Endodermal cell (in vitro differentiated cells): ENCODE results near the gene SH3PXD2A. TPM values are rescaled to one million over a fixed set of nuclear protein-coding genes. Genes with fewer than 3 reads are reported as not detected.

Experiments used
- DNase-seq: peaks from one replicate; pipeline ENCODE4 v3.0.0-alpha.2; 2017
- H3K27ac ChIP-seq: 2 replicates; pipeline ENCODE4 v1.5.1; 2013; ENCODE audit warnings: mild to moderate bottlenecking, low read depth, low read length, moderate library complexity
- H3K27me3 ChIP-seq: 2 replicates; pipeline ENCODE4 v1.6.1; 2013; ENCODE audit warnings: mild to moderate bottlenecking, low read length, moderate library complexity; ENCODE audit not compliant: insufficient read depth, control insufficient read depth, poor library complexity, severe bottlenecking
- H3K36me3 ChIP-seq: 2 replicates; pipeline ENCODE4 v1.7.0; 2013; ENCODE audit warnings: mild to moderate bottlenecking, low read length, moderate library complexity; ENCODE audit not compliant: control insufficient read depth, insufficient read depth
- H3K4me1 ChIP-seq: one replicate; pipeline ENCODE4 v1.7.0; 2013; ENCODE audit warnings: low read length; ENCODE audit not compliant: control insufficient read depth, insufficient read depth
- H3K4me3 ChIP-seq: 2 replicates; pipeline ENCODE4 v1.5.1; 2013; ENCODE audit warnings: mild to moderate bottlenecking, low read length, moderate library complexity
- H3K9ac ChIP-seq: 2 replicates; pipeline ENCODE4 v1.6.1; 2013; ENCODE audit warnings: mild to moderate bottlenecking, low read length, moderate library complexity; ENCODE audit not compliant: poor library complexity, severe bottlenecking; ENCODE audit errors: extremely low read depth
- H3K9me3 ChIP-seq: 2 replicates; pipeline ENCODE4 v1.6.1; 2013; ENCODE audit warnings: mild to moderate bottlenecking, low read length, moderate library complexity; ENCODE audit not compliant: control insufficient read depth
- H3K27ac Mint-ChIP-seq: 2 replicates; pipeline ENCODE4 v1.8.0; 2020; ENCODE audit warnings: mixed read lengths
- H3K27me3 Mint-ChIP-seq: 2 replicates; pipeline ENCODE4 v1.8.0; 2021; ENCODE audit warnings: mild to moderate bottlenecking, mixed read lengths; ENCODE audit not compliant: insufficient read depth
- H3K36me3 Mint-ChIP-seq: 2 replicates; pipeline ENCODE4 v1.8.0; 2020; ENCODE audit warnings: low read depth, mixed read lengths
- H3K4me1 Mint-ChIP-seq: 2 replicates; pipeline ENCODE4 v1.8.0; 2020; ENCODE audit warnings: mixed read lengths
- H3K4me3 Mint-ChIP-seq: 2 replicates; pipeline ENCODE4 v1.8.0; 2020; ENCODE audit warnings: mild to moderate bottlenecking, moderate library complexity, mixed read lengths
- H3K9me3 Mint-ChIP-seq: 2 replicates; pipeline ENCODE4 v1.8.0; 2020; ENCODE audit warnings: mild to moderate bottlenecking, mixed read lengths
- WGBS, 2 experiments: methylation state at CpG; one replicate each; pipeline versions ENCODE4 v1.1.5 to v1.1.7; 2013; ENCODE audit warnings: missing lambda C conversion rate in 2 of 2, mixed read lengths in 1 of 2; ENCODE audit not compliant: insufficient coverage in 1 of 2, insufficient read length in 1 of 2; 5-methylcytosine and 5-hydroxymethylcytosine counted together
- total RNA-seq, 2 donors: library from RNA; stranded (reverse); fragmentation: NEBNext Ultra II Directional in 1 of 2; extraction: Animal tissue kit (Norgen Biotek cat#: 25700) in 1 of 2; gene quantifications; 2 replicates in 1 of 2; 3 replicates in 1 of 2; pipeline ENCODE4 v1.2.1, GENCODE V29; 2021
- TF ChIP-seq, protein P1 (sequence below): fragments of 200-600 bp; sonication (generic); conservative IDR thresholded peaks from 2 replicates; pipeline ENCODE4 v1.5.0; 2021; ENCODE audit warnings: antibody characterized with exemption, mild to moderate bottlenecking

SH3PXD2A gene
- total RNA-seq, 2 donors from 2014 or later: 15.7 to 22.6 TPM

DNA sequence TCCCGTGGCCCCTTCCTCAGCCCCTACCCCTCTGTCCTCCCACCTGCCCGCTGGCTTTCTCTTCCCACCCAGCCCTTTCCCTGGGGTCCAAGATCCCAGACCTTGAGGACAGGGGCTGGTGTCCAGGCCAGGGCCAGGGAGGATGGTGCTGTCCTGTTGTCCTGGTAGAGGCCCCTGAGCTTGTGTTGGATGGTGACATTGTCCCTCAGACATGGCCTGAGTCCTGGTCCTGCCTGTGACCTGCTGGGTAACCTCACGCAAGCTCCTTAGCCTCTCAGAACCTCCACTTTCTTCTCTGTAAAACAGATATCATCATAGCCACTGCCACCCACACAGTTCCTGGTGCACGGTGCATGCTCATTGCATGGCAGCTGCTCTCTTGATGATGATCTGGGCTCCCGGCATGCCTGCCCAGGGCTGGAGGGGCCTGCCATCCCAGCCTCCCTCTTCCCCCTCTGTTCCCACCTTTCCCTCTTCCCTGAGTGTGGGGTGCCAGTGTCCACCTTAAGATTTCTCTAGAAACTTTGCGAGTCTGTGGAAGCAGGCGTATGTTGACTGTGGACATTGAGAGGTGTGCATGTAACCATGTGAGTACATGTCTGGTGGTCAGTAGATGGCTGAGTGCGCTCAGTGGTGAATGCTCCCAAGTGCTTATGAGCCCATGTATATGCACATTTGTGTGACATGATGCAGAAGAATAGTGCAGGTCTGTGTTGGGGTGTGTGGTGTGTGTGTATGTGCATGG, 301.5 kb downstream of the SH3PXD2A start:
- no peak overlapping the region for H3K4me3 Mint-ChIP-seq
- H3K36me3 ChIP-seq: no peaks in the 10 kb centered on the region
- TF ChIP-seq, protein P1, sequence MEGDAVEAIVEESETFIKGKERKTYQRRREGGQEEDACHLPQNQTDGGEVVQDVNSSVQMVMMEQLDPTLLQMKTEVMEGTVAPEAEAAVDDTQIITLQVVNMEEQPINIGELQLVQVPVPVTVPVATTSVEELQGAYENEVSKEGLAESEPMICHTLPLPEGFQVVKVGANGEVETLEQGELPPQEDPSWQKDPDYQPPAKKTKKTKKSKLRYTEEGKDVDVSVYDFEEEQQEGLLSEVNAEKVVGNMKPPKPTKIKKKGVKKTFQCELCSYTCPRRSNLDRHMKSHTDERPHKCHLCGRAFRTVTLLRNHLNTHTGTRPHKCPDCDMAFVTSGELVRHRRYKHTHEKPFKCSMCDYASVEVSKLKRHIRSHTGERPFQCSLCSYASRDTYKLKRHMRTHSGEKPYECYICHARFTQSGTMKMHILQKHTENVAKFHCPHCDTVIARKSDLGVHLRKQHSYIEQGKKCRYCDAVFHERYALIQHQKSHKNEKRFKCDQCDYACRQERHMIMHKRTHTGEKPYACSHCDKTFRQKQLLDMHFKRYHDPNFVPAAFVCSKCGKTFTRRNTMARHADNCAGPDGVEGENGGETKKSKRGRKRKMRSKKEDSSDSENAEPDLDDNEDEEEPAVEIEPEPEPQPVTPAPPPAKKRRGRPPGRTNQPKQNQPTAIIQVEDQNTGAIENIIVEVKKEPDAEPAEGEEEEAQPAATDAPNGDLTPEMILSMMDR: no peak
- H3K9me3 Mint-ChIP-seq: peaks cover 17% of the 10 kb centered on the region
- 90 to 93% methylated on average over 7 to 8 of the region's 8 CpGs for WGBS, 2 experiments
- no peaks in the 10 kb centered on the region for H3K36me3 Mint-ChIP-seq
- H3K27me3 ChIP-seq: peaks cover 35% of the 10 kb centered on the region
- H3K27ac Mint-ChIP-seq: no peak overlapping the region
- peak; percentile 45 for DNase-seq
- no peak overlapping the region for H3K4me3 ChIP-seq
- no peaks in the 10 kb centered on the region for H3K9me3 ChIP-seq
- H3K4me1 ChIP-seq: no peaks in the 10 kb centered on the region
- H3K27ac ChIP-seq: no peak overlapping the region
- peaks cover 57% of the 10 kb centered on the region for H3K27me3 Mint-ChIP-seq
- peaks cover 3% of the 10 kb centered on the region for H3K4me1 Mint-ChIP-seq
- H3K9ac ChIP-seq: no peak overlapping the region

DNA sequence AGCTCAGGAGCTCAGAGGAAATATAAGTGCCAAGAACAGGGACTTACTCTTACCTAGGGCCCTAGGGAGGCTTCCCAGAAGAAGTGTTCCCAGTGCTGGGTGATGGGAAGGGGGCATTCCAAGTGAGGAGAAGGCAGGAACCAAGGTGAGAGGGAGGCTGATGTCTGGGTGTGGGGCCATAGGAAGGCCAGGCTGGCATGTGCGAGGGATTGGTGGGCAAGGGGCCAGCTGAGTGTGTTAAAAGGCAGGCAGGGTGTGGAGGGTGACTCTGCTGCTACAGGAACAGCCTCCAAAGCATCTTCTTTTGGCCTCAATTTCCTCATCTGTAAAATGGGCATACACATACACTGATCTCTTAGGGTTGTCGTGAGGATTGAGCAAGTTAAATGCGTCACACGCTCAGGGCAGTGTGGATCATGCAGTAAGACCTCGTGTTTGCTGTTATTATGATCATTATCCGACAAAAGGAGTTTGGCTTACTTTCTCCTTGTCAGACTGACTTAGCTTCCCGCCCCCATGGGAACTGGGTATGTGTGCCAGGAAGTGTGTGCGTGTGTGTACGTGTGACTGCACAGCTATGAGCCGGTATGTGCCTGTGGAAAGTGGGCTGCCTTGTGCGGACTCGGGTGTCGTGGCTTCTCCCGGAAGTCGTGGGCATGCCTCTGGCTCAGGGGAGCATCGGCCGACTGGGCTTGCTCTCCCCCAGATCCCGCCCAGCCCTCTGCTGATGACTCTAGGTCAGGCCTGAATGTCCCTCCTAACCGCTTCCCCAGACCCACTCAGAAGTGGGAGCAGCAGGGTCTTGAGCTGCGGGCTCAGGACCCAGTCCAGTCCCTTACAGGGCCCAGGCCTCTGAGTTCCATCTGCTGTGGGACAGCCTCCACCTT, 302.3 kb downstream of the SH3PXD2A start:
- H3K27ac ChIP-seq: no peak overlapping the region
- no peaks in the 10 kb centered on the region for H3K9me3 ChIP-seq
- peaks cover 35% of the 10 kb centered on the region for H3K27me3 ChIP-seq
- H3K9ac ChIP-seq: no peak overlapping the region
- Mint-ChIP-seq H3K36me3 (no peaks in the 10 kb centered on the region), H3K27ac (no peak overlapping the region), H3K9me3 (peaks cover 17% of the 10 kb centered on the region), H3K4me3 (no peak overlapping the region), H3K27me3 (peaks cover 55% of the 10 kb centered on the region), H3K4me1 (peaks cover 3% of the 10 kb centered on the region)
- 94 to 98% methylated on average over 14 to 20 of the region's 20 CpGs for WGBS, 2 experiments
- no peaks in the 10 kb centered on the region for H3K36me3 ChIP-seq
- H3K4me3 ChIP-seq: no peak overlapping the region
- H3K4me1 ChIP-seq: no peaks in the 10 kb centered on the region
- DNase-seq: no peak
- TF ChIP-seq, protein P1: no peak

DNA sequence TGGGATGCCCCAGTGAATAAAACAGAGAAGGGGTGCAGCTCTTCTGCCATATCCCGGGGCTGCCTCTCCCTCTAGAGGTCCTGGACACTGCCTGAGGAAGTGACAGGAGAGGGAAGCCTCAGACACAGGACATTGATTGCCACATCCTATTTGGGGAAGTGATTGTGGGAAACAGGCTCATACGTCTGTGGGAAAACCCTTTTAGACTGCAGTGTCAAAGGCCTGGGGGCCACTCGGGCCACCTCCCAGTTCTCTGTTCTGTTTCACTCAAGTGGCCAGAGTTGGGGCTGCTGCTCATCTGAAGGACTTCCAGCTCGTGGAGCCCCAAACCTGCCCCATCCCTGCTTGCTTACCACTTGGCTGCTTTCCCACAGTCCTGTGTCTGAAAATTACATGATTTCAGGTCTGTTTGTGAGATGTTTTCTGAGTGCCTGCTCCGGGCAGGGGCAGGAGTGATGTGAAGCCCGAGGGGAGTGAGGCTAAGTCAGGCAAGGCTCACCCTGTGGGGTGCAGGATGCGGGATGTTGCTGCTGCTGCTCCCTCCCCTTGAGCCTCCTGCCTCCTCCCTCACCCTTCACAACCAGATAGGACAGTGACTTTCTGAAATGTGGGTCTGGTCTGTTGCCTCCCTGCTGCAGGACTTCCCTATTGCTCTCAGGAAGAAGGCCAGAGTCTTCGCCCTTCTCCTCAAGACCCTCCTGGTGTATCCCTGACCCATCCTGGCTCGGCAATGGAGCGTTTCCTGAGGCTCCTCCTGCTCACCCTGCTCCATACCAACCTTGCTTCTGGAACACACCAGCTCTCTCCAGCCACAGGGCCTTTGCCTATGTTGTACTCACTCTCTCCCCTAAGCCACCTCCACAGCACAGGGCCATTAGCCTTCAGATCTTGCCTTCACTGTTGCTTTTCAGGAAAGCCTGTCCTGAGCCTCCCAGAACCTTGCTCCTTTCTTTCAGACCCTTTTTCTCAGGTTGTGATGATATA, 303.5 kb downstream of the SH3PXD2A start:
- Mint-ChIP-seq H3K27ac (no peak overlapping the region), H3K4me1 (peaks cover 12% of the 10 kb centered on the region), H3K9me3 (peaks cover 17% of the 10 kb centered on the region), H3K4me3 (no peak overlapping the region), H3K27me3 (peaks cover 50% of the 10 kb centered on the region), H3K36me3 (no peaks in the 10 kb centered on the region)
- no peaks in the 10 kb centered on the region for H3K4me1 ChIP-seq
- H3K36me3 ChIP-seq: no peaks in the 10 kb centered on the region
- no peak overlapping the region for H3K4me3 ChIP-seq
- no peaks in the 10 kb centered on the region for H3K9me3 ChIP-seq
- H3K27me3 ChIP-seq: peaks cover 31% of the 10 kb centered on the region
- TF ChIP-seq, protein P1: no peak
- WGBS, 2 experiments: 78 to 79% methylated on average over 4 to 10 of the region's 10 CpGs
- no peak overlapping the region for H3K9ac ChIP-seq
- DNase-seq: peak; percentile 37
- no peak overlapping the region for H3K27ac ChIP-seq
